HG03039 (cell line): ENCODE measurements around the gene BRD4.

Experiments used
- ATAC-seq: cut with Tn5 transposase; IDR thresholded peaks from one replicate; pipeline ENCODE4 v1.9.1; 2021; ENCODE audit warnings: mild to moderate bottlenecking, moderate library complexity; ENCODE audit not compliant: unreplicated experiment

The BRD4 gene

GRCh38 chr19:15199661-15200552 lies 132.4 kb downstream of the BRD4 start:
- ATAC-seq, result no peak

GRCh38 chr19:15198951-15199660 lies 133.2 kb downstream of the BRD4 start:
- ATAC-seq, result no peak

- ATAC-seq, result no peak
Measured at GRCh38 chr19:15197942-15198341, 134.4 kb downstream of the BRD4 start.

- no peak for ATAC-seq
Measured at GRCh38 chr19:15197275-15197941, 134.9 kb downstream of the BRD4 start.

- no peak for ATAC-seq
Measured at GRCh38 chr19:15196360-15197005, 135.9 kb downstream of the BRD4 start.

- ATAC-seq, result no peak
Measured at GRCh38 chr19:15195371-15196334, 136.7 kb downstream of the BRD4 start.

GRCh38 chr19:15194938-15195337 lies 137.4 kb downstream of the BRD4 start:
- no peak for ATAC-seq

GRCh38 chr19:15191982-15192381 lies 140.4 kb downstream of the BRD4 start:
- no peak for ATAC-seq

GRCh38 chr19:15191514-15191913 lies 140.8 kb downstream of the BRD4 start:
- no peak for ATAC-seq

- ATAC-seq, result no peak
Measured at GRCh38 chr19:15188851-15189250, 143.5 kb downstream of the BRD4 start.

- no peak for ATAC-seq
Measured at GRCh38 chr19:15187026-15188007, 145.0 kb downstream of the BRD4 start.
